H1 (cell line): ENCODE results near the gene NKIRAS2. TPM values are rescaled to one million over a fixed set of nuclear protein-coding genes. Genes with fewer than 3 reads are reported as not detected.

Source experiments
- CTCF ChIA-PET: fragments of 300-600 bp; sonication (Branson Sonifier 250); formaldehyde crosslinking; loops from one replicate; lab custom pipeline; 2021; ENCODE audit not compliant: partially characterized antibody; lab: Charles Lee
- POLR2A ChIA-PET: fragments of 300-600 bp; sonication (Branson Sonifier 250); formaldehyde crosslinking; loops from one replicate; lab custom pipeline; 2021; ENCODE audit warnings: inconsistent platforms; ENCODE audit not compliant: partially characterized antibody; lab: Charles Lee
- DNase-seq, 2 experiments: peaks; one replicate each; pipeline versions ENCODE4 v3.0.0 to v3.0.0-alpha.2; 2010 to 2022; ENCODE audit warnings: low spot score in 2 of 2, low read depth in 1 of 2, mixed read lengths in 1 of 2
- FAIRE-seq: peaks from 2 replicates; lab custom pipeline; 2011; peaks lifted over from hg19 to GRCh38; lab: Jason Lieb, UNC
- H2AFZ ChIP-seq: 2 replicates; pipeline ENCODE4 v1.8.1; 2012; ENCODE audit warnings: low read length, inconsistent platforms
- H2AK5ac ChIP-seq: 2 replicates; pipeline ENCODE4 v1.6.1; 2013; ENCODE audit warnings: low read depth, low read length
- H2BK120ac ChIP-seq: replicated peaks from 2 replicates; pipeline ENCODE3; 2013; ENCODE audit warnings: low read depth, low read length, inconsistent platforms
- H2BK12ac ChIP-seq: 2 replicates; pipeline ENCODE4 v1.6.1; 2013; ENCODE audit warnings: low read depth, low read length
- H2BK15ac ChIP-seq: 2 replicates; pipeline ENCODE4 v1.6.1; 2013; ENCODE audit warnings: low read length
- H2BK20ac ChIP-seq: 2 replicates; pipeline ENCODE4 v1.6.1; 2013; ENCODE audit warnings: low read length
- H2BK5ac ChIP-seq: 2 replicates; pipeline ENCODE4 v1.6.1; 2013; ENCODE audit warnings: low read depth, low read length
- H3K14ac ChIP-seq: 2 replicates; pipeline ENCODE4 v1.6.1; 2013; ENCODE audit warnings: inconsistent platforms; ENCODE audit not compliant: insufficient read length
- H3K18ac ChIP-seq: 2 replicates; pipeline ENCODE4 v1.6.1; 2013; ENCODE audit warnings: low read length; ENCODE audit errors: extremely low read depth
- H3K23ac ChIP-seq: 2 replicates; pipeline ENCODE4 v1.6.1; 2013; ENCODE audit warnings: inconsistent platforms; ENCODE audit not compliant: insufficient read length
- H3K23me2 ChIP-seq: 2 replicates; pipeline ENCODE4 v1.6.1; 2013; ENCODE audit warnings: low read depth, low read length
- H3K27ac ChIP-seq: 2 replicates; pipeline ENCODE4 v1.6.1; 2011; ENCODE audit warnings: low read depth, low read length, inconsistent platforms
- H3K27me3 ChIP-seq, 4 experiments: replicated peaks in 1 of 4; 1 replicate in 1 of 4; 2 replicates in 3 of 4; pipeline versions ENCODE4 v1.6.1 to v1.8.1; 2011 to 2013; ENCODE audit warnings: low read length in 3 of 4, mild to moderate bottlenecking in 3 of 4, inconsistent platforms in 2 of 4, mixed read lengths in 2 of 4, moderate library complexity in 1 of 4; ENCODE audit not compliant: control insufficient read depth in 3 of 4, insufficient read depth in 3 of 4; ENCODE audit errors: extremely low read depth in 1 of 4
- H3K36me3 ChIP-seq, 4 experiments: 2 replicates each; pipeline versions ENCODE4 v1.6.1 to v1.8.1; 2011 to 2013; ENCODE audit warnings: mild to moderate bottlenecking in 4 of 4, low read length in 3 of 4, moderate library complexity in 2 of 4, control low read depth in 1 of 4, inconsistent platforms in 1 of 4; ENCODE audit not compliant: insufficient read depth in 4 of 4, control insufficient read depth in 2 of 4
- H3K4ac ChIP-seq: replicated peaks from 2 replicates; pipeline ENCODE3; 2013; ENCODE audit warnings: low read length, low read depth, mixed read lengths, inconsistent platforms; ENCODE audit not compliant: insufficient read length
- H3K4me1 ChIP-seq, 4 experiments: replicated peaks in 1 of 4; 1 replicate in 1 of 4; 2 replicates in 3 of 4; pipeline versions ENCODE4 v1.6.1 to v1.8.1; 2011 to 2013; ENCODE audit warnings: low read length in 3 of 4, inconsistent platforms in 2 of 4, mixed read lengths in 1 of 4; ENCODE audit not compliant: insufficient read depth in 4 of 4, control insufficient read depth in 3 of 4
- H3K4me2 ChIP-seq, 2 experiments: 2 replicates each; pipeline versions ENCODE4 v1.6.1 to v1.8.1; 2011 to 2013; ENCODE audit warnings: low read depth in 2 of 2, low read length in 2 of 2, control low read depth in 1 of 2, inconsistent platforms in 1 of 2, mild to moderate bottlenecking in 1 of 2; ENCODE audit not compliant: insufficient read depth in 1 of 2
- H3K4me3 ChIP-seq, 4 experiments: fragments of 200-600, 300-600 bp in 1 of 4; sonication (generic), shearing (Covaris generic), sonication (Bioruptor Twin) in 1 of 4; 2 replicates each; pipeline versions ENCODE4 v1.5.1 to v1.8.1; 2011 to 2016; ENCODE audit warnings: low read length in 4 of 4, low read depth in 3 of 4, control low read depth in 2 of 4, inconsistent platforms in 2 of 4, mild to moderate bottlenecking in 2 of 4, mixed read lengths in 1 of 4, moderate library complexity in 1 of 4; ENCODE audit not compliant: insufficient read depth in 2 of 4; ENCODE audit errors: extremely low read depth in 1 of 4
- H3K56ac ChIP-seq: replicated peaks from 2 replicates; pipeline ENCODE3; 2013; ENCODE audit warnings: low read depth, mild to moderate bottlenecking, mixed read lengths, low read length, inconsistent platforms; ENCODE audit not compliant: insufficient read length
- H3K79me1 ChIP-seq: 2 replicates; pipeline ENCODE4 v1.6.1; 2013; ENCODE audit warnings: low read depth, low read length, control low read depth
- H3K79me2 ChIP-seq, 2 experiments: 2 replicates each; pipeline versions ENCODE4 v1.6.1 to v1.8.1; 2012 to 2013; ENCODE audit warnings: low read length in 2 of 2, mild to moderate bottlenecking in 2 of 2, inconsistent platforms in 1 of 2; ENCODE audit not compliant: insufficient read depth in 2 of 2, control insufficient read depth in 1 of 2
- H3K9ac ChIP-seq, 4 experiments: replicated peaks in 1 of 4; 1 replicate in 1 of 4; 2 replicates in 3 of 4; pipeline versions ENCODE4 v1.6.1 to v1.8.1; 2011 to 2013; ENCODE audit warnings: low read depth in 3 of 4, low read length in 3 of 4, control low read depth in 2 of 4, mild to moderate bottlenecking in 2 of 4, moderate library complexity in 2 of 4, inconsistent platforms in 1 of 4; ENCODE audit errors: extremely low read depth in 1 of 4
- H3K9me3 ChIP-seq, 2 experiments: 2 replicates each; pipeline versions ENCODE4 v1.6.1 to v1.8.1; 2012 to 2013; ENCODE audit warnings: mild to moderate bottlenecking in 2 of 2, moderate library complexity in 2 of 2, control low read depth in 1 of 2, inconsistent platforms in 1 of 2, low read depth in 1 of 2, low read length in 1 of 2, mixed read lengths in 1 of 2; ENCODE audit not compliant: insufficient read depth in 2 of 2
- H4K20me1 ChIP-seq, 2 experiments: replicated peaks in 1 of 2; 2 replicates each; pipeline versions ENCODE3 to v1.8.1; 2011 to 2013; ENCODE audit warnings: inconsistent platforms in 2 of 2, low read length in 2 of 2, mild to moderate bottlenecking in 1 of 2; ENCODE audit not compliant: insufficient read depth in 2 of 2, control insufficient read depth in 1 of 2
- H4K5ac ChIP-seq: 2 replicates; pipeline ENCODE4 v1.6.1; 2013; ENCODE audit warnings: low read length, low read depth, mixed read lengths, inconsistent platforms; ENCODE audit not compliant: insufficient read length
- H4K8ac ChIP-seq: 2 replicates; pipeline ENCODE4 v1.8.0; 2013; ENCODE audit warnings: mild to moderate bottlenecking, moderate library complexity, low read length, inconsistent platforms; ENCODE audit not compliant: insufficient read depth; ENCODE audit errors: extremely low read depth
- H4K91ac ChIP-seq: replicated peaks from 2 replicates; pipeline ENCODE3; 2013; ENCODE audit warnings: low read length, mixed read lengths, inconsistent platforms; ENCODE audit not compliant: insufficient read length
- BCL11A ChIP-seq, 2 experiments: IDR thresholded peaks; one replicate each; pipeline ENCODE4 v1.6.1; 2011; ENCODE audit warnings: low read depth in 2 of 2, low read length in 2 of 2, mild to moderate bottlenecking in 2 of 2
- CEBPB ChIP-seq: IDR thresholded peaks from 2 replicates; pipeline ENCODE4 v1.6.1; 2012; ENCODE audit warnings: low read depth, low read length
- CTCF ChIP-seq, 3 experiments: IDR thresholded peaks; 1 replicate in 2 of 3; 2 replicates in 1 of 3; pipeline versions ENCODE4 v1.5.1 to v1.6.1; 2011; ENCODE audit warnings: low read length in 3 of 3, mild to moderate bottlenecking in 3 of 3, inconsistent platforms in 2 of 3, low read depth in 1 of 3, moderate library complexity in 1 of 3; ENCODE audit not compliant: insufficient read depth in 1 of 3; ENCODE audit errors: control extremely low read depth in 1 of 3
- KDM5A ChIP-seq: fragments of 200-600 bp; IDR thresholded peaks from 2 replicates; pipeline ENCODE4 v1.7.1; 2012; ENCODE audit warnings: mild to moderate bottlenecking, low read length, inconsistent platforms, mixed read lengths
- MAFK ChIP-seq: IDR thresholded peaks from 2 replicates; pipeline ENCODE4 v1.6.1; 2012; ENCODE audit warnings: low read depth, mild to moderate bottlenecking, improper control_type of control experiment, low read length
- RAD21 ChIP-seq, 2 experiments: IDR thresholded peaks in 1 of 2; conservative IDR thresholded peaks in 1 of 2; 2 replicates each; pipeline ENCODE4 v1.6.1; 2011; ENCODE audit warnings: low read depth in 2 of 2, low read length in 2 of 2, improper control_type of control experiment in 1 of 2, inconsistent platforms in 1 of 2, mild to moderate bottlenecking in 1 of 2, moderate library complexity in 1 of 2
- RFX5 ChIP-seq: IDR thresholded peaks from 2 replicates; pipeline ENCODE4 v1.6.1; 2011; ENCODE audit warnings: low read depth, low read length, improper control_type of control experiment, borderline replicate concordance
- SP4 ChIP-seq: IDR thresholded peaks from 2 replicates; pipeline ENCODE4 v1.6.1; 2012; ENCODE audit warnings: low read length, inconsistent platforms
- TBP ChIP-seq: IDR thresholded peaks from 2 replicates; pipeline ENCODE4 v1.6.1; 2011; ENCODE audit warnings: low read depth, low read length, improper control_type of control experiment
- TEAD4 ChIP-seq: IDR thresholded peaks from 2 replicates; pipeline ENCODE4 v1.6.1; 2012; ENCODE audit warnings: low read depth, low read length, inconsistent platforms, mixed read lengths
- WGBS, 2 experiments: shearing (Covaris generic) in 1 of 2; methylation state at CpG; one replicate each; pipeline versions ENCODE4 v1.1.6 to v1.1.7; 2013 to 2015; ENCODE audit warnings: low lambda C conversion rate in 2 of 2, mixed read lengths in 2 of 2, inconsistent platforms in 1 of 2, low coverage in 1 of 2, missing lambda C conversion rate in 1 of 2; ENCODE audit not compliant: insufficient replicate concordance in 2 of 2, insufficient coverage in 1 of 2, insufficient read length in 1 of 2; ENCODE audit errors: extremely low coverage in 1 of 2, missing lambda C conversion rate in 1 of 2; 5-methylcytosine and 5-hydroxymethylcytosine counted together
- polyA plus RNA-seq, 7 experiments: library from polyadenylated mRNA; depleted of rRNA in 3 of 7; stranded (reverse) in 5 of 7; unstranded in 2 of 7; fragments of >200 nt in 5 of 7; fragments of 200-250 nt in 2 of 7; gene quantifications; 1 replicate in 5 of 7; 2 replicates in 1 of 7; 4 replicates in 1 of 7; pipeline versions ENCODE4 v1.2.1 to v1.2.3, GENCODE V29; 2011 to 2013; ENCODE audit warnings: missing spikeins in 2 of 7, mixed read lengths in 2 of 7
- total RNA-seq: library from RNA; stranded (reverse); fragmentation: NEBNext Ultra II Directional; extraction: Animal tissue kit (Norgen Biotek cat#: 25700); gene quantifications from 2 replicates; pipeline ENCODE4 v1.2.1, GENCODE V29; 2021

Gene NKIRAS2
- total and polyA plus RNA-seq, 2 of the 8 experiments (the other 6 are each of a cell fraction or from before 2014, with no cell fraction given), result 34.5 to 51.1 TPM

- Histone ChIP-seq H3K14ac (no peak overlapping the region), H3K4me3 (no peak overlapping the region), H3K4me2 (peak overlapping the region in 1 of 2 experiments; percentile 18; a peak in 1 of 4 replicates), H3K23ac (no peak overlapping the region), H3K4me1 (peaks cover 0 to 12% (median 5%) of the 10 kb centered on the region in 4 experiments; a peak in 6 of 7 replicates), H4K20me1 (no peaks in the 10 kb centered on the region), H3K9me3 (no peaks in the 10 kb centered on the region), H2BK15ac (no peak overlapping the region), H2AK5ac (no peak overlapping the region), H3K79me1 (no peaks in the 10 kb centered on the region), H3K4ac (no peak overlapping the region), H3K23me2 (peaks cover under 1% of the 10 kb centered on the region), H2BK5ac (no peak overlapping the region), H4K8ac (no peak overlapping the region), H3K27me3 (no peaks in the 10 kb centered on the region; a peak in 2 of 7 replicates), H3K79me2 (no peaks in the 10 kb centered on the region), H4K5ac (no peak overlapping the region), H2BK120ac (no peak overlapping the region), H3K36me3 (no peaks in the 10 kb centered on the region), H2BK12ac (peak overlapping the region; percentile 79; the same call in 1 of the 2 replicates), H2AFZ (no peak overlapping the region), H3K18ac (no peak overlapping the region), H3K9ac (no peak overlapping the region), H3K56ac (no peak overlapping the region), H2BK20ac (no peak overlapping the region), H4K91ac (no peak overlapping the region), H3K27ac (no peak overlapping the region)
- peak in 1 of 2 experiments; percentile 96 for DNase-seq
- peak; percentile 78 for FAIRE-seq
- CTCF ChIA-PET, result interaction anchor here (0.6 to 17.0 kb wide), 38 partner anchors 9 to 1800 kb away, joined by 3 to 381 read pairs (median 7); partner anchors contain the start of genes DHX58, DNAJC7, HSPB9 and KAT2A
- POLR2A ChIA-PET, result interaction anchor here (1.1 to 1.4 kb wide), 3 partner anchors 37 to 54 kb away, joined by 3 to 4 read pairs (median 3); partner anchors contain the start of gene KAT2A
- WGBS, 2 experiments, result 55% methylated on average over 12 of the region's 12 CpGs; no CpG with 5 or more reads in 1 of the 2 experiments
- TF ChIP-seq CEBPB (no peak), TEAD4 (no peak), SP4 (no peak), RAD21 (IDR thresholded peaks at IDR 0.05 in 1 of 2, conservative IDR thresholded peaks at IDR 0.05 in 1 of 2; ENCODE audit: low read depth in 2 of 2, low read length in 2 of 2) (peak; percentile 60 to 62), CTCF (IDR thresholded peaks at IDR 0.05; ENCODE audit: control extremely low read depth in 1 of 3, insufficient read depth in 1 of 3, low read depth in 1 of 3, low read length in 3 of 3) (peak; percentile 79 to 98 (median 84)), BCL11A (IDR thresholded peaks at IDR 0.05; ENCODE audit: low read depth in 2 of 2, low read length in 2 of 2) (no peak), KDM5A (no peak), RFX5 (no peak), MAFK (no peak), TBP (no peak)
Measured at GRCh38 chr17:42067371-42068091, 47.6 kb downstream of the NKIRAS2 start.
